WTC11 (cell line): ENCODE results near the gene DDX10. TPM values are rescaled to one million over a fixed set of nuclear protein-coding genes. Genes with fewer than 3 reads are reported as not detected.

Experiments
- ATAC-seq: fragments of 200-7000 bp; cut with Tn5 transposase; 2 replicates; pipeline ENCODE4 v1.10.0; 2021; ENCODE audit warnings: mild to moderate bottlenecking, moderate library complexity
- CTCF ChIA-PET: fragments of 300-600 bp; sonication (Branson Sonifier 250); formaldehyde crosslinking; loops from one replicate; lab custom pipeline; 2021; ENCODE audit warnings: antibody characterized with exemption; lab: Charles Lee
- POLR2A ChIA-PET: fragments of 350-600 bp; sonication (Branson Sonifier 250); formaldehyde crosslinking; loops from one replicate; lab custom pipeline; 2021; ENCODE audit warnings: antibody characterized with exemption; lab: Charles Lee
- DNase-seq: peaks from one replicate; pipeline ENCODE4 v3.0.0; 2021; ENCODE audit warnings: low spot score
- H3K27ac Mint-ChIP-seq: 2 replicates; pipeline ENCODE4 v1.8.0; 2021; ENCODE audit warnings: mixed read lengths
- H3K27me3 Mint-ChIP-seq: 2 replicates; pipeline ENCODE4 v1.8.0; 2021; ENCODE audit warnings: low read depth, mild to moderate bottlenecking, moderate library complexity, mixed read lengths
- H3K36me3 Mint-ChIP-seq: 2 replicates; pipeline ENCODE4 v1.8.0; 2021; ENCODE audit warnings: mixed read lengths
- H3K4me1 Mint-ChIP-seq: 2 replicates; pipeline ENCODE4 v1.8.0; 2022; ENCODE audit warnings: mixed read lengths
- H3K4me3 Mint-ChIP-seq: 2 replicates; pipeline ENCODE4 v1.8.0; 2021; ENCODE audit warnings: mild to moderate bottlenecking, moderate library complexity, mixed read lengths
- H3K9me3 Mint-ChIP-seq: 2 replicates; pipeline ENCODE4 v1.8.0; 2021; ENCODE audit warnings: mixed read lengths
- ATF1 ChIP-seq: sonication (generic); formaldehyde crosslinking; IDR thresholded peaks from 2 replicates; pipeline ENCODE4 v1.8.1; 2023; ENCODE audit warnings: mild to moderate bottlenecking, moderate library complexity, missing genetic modification reagents
- CREB1 ChIP-seq: sonication (generic); formaldehyde crosslinking; IDR thresholded peaks from 2 replicates; pipeline ENCODE4 v1.8.0; 2023; ENCODE audit warnings: mild to moderate bottlenecking, missing genetic modification reagents
- E2F5 ChIP-seq: sonication (generic); formaldehyde crosslinking; IDR thresholded peaks from 2 replicates; pipeline ENCODE4 v1.8.1; 2022; ENCODE audit warnings: mild to moderate bottlenecking, moderate library complexity, missing genetic modification reagents
- ESRRA ChIP-seq: sonication (generic); formaldehyde crosslinking; IDR thresholded peaks from 2 replicates; pipeline ENCODE4 v1.8.1; 2022; ENCODE audit warnings: mild to moderate bottlenecking, missing genetic modification reagents, borderline replicate concordance
- ETV6 ChIP-seq: sonication (generic); formaldehyde crosslinking; IDR thresholded peaks from 2 replicates; pipeline ENCODE4 v1.8.1; 2022; ENCODE audit warnings: mild to moderate bottlenecking, missing genetic modification reagents
- FOXK1 ChIP-seq: sonication (generic); formaldehyde crosslinking; IDR thresholded peaks from 2 replicates; pipeline ENCODE4 v1.8.0; 2022; ENCODE audit warnings: mild to moderate bottlenecking, moderate library complexity, missing genetic modification reagents
- JUN ChIP-seq: sonication (generic); formaldehyde crosslinking; IDR thresholded peaks from 2 replicates; pipeline ENCODE4 v1.8.0; 2023; ENCODE audit warnings: mild to moderate bottlenecking, missing genetic modification reagents
- NR2C2 ChIP-seq: sonication (generic); formaldehyde crosslinking; IDR thresholded peaks from 2 replicates; pipeline ENCODE4 v1.8.0; 2022; ENCODE audit warnings: mild to moderate bottlenecking, missing genetic modification reagents
- RELA ChIP-seq: sonication (generic); formaldehyde crosslinking; IDR thresholded peaks from 2 replicates; pipeline ENCODE4 v1.8.1; 2022; ENCODE audit warnings: missing genetic modification reagents, mild to moderate bottlenecking, borderline replicate concordance
- TEAD4 ChIP-seq: sonication (generic); formaldehyde crosslinking; IDR thresholded peaks from 2 replicates; pipeline ENCODE4 v1.8.0; 2022; ENCODE audit warnings: mild to moderate bottlenecking, missing genetic modification reagents
- ZNF138 ChIP-seq: sonication (generic); formaldehyde crosslinking; conservative IDR thresholded peaks from 2 replicates; pipeline ENCODE4 v1.8.1; 2022; ENCODE audit warnings: mild to moderate bottlenecking, moderate library complexity, missing genetic modification reagents
- ZNF232 ChIP-seq: sonication (generic); formaldehyde crosslinking; IDR thresholded peaks from 2 replicates; pipeline ENCODE4 v1.8.0; 2022; ENCODE audit warnings: mild to moderate bottlenecking, missing genetic modification reagents
- ZNF263 ChIP-seq: sonication (generic); formaldehyde crosslinking; IDR thresholded peaks from 2 replicates; pipeline ENCODE4 v1.8.1; 2022; ENCODE audit warnings: low read depth, mild to moderate bottlenecking, moderate library complexity, missing genetic modification reagents
- ZNF317 ChIP-seq: sonication (generic); formaldehyde crosslinking; IDR thresholded peaks from 2 replicates; pipeline ENCODE4 v1.8.1; 2023; ENCODE audit warnings: low read depth, mild to moderate bottlenecking, moderate library complexity, missing genetic modification reagents, borderline replicate concordance
- ZNF671 ChIP-seq: fragments of 250-450 bp; sonication (Bioruptor Pico); IDR thresholded peaks from 2 replicates; pipeline ENCODE4 v1.8.0; 2021; ENCODE audit warnings: mild to moderate bottlenecking
- total RNA-seq: library from RNA; stranded (reverse); gene quantifications from 3 replicates; pipeline ENCODE4 v1.2.3, GENCODE V29; 2021
- TF ChIP-seq, protein P1 (sequence below): sonication (generic); formaldehyde crosslinking; IDR thresholded peaks from 2 replicates; pipeline ENCODE4 v1.8.0; 2022; ENCODE audit warnings: mild to moderate bottlenecking, missing genetic modification reagents
- TF ChIP-seq, protein P2 (sequence below): sonication (generic); formaldehyde crosslinking; IDR thresholded peaks from 2 replicates; pipeline ENCODE4 v1.8.1; 2022; ENCODE audit warnings: low read depth, missing genetic modification reagents, borderline replicate concordance
- TF ChIP-seq, protein P3 (sequence below): sonication (generic); formaldehyde crosslinking; IDR thresholded peaks from 2 replicates; pipeline ENCODE4 v1.8.1; 2023; ENCODE audit warnings: mild to moderate bottlenecking, missing genetic modification reagents, moderate library complexity
- TF ChIP-seq, protein P4 (sequence below): sonication (generic); formaldehyde crosslinking; IDR thresholded peaks from 2 replicates; pipeline ENCODE4 v1.8.1; 2023; ENCODE audit warnings: mild to moderate bottlenecking, missing genetic modification reagents, borderline replicate concordance
- TF ChIP-seq, protein P5 (sequence below): fragments of 250-450 bp; sonication (Bioruptor Pico); IDR thresholded peaks from 2 replicates; pipeline ENCODE4 v1.8.0; 2021; ENCODE audit warnings: mild to moderate bottlenecking
- TF ChIP-seq, protein P6 (sequence below): sonication (generic); formaldehyde crosslinking; IDR thresholded peaks from 2 replicates; pipeline ENCODE4 v1.8.1; 2022; ENCODE audit warnings: mild to moderate bottlenecking, missing genetic modification reagents, moderate library complexity, borderline replicate concordance
- TF ChIP-seq, protein P7 (sequence below): sonication (generic); formaldehyde crosslinking; IDR thresholded peaks from 2 replicates; pipeline ENCODE4 v1.8.1; 2022; ENCODE audit warnings: missing genetic modification reagents, borderline replicate concordance
- TF ChIP-seq, protein P8 (sequence below): sonication (generic); formaldehyde crosslinking; IDR thresholded peaks from 2 replicates; pipeline ENCODE4 v1.8.1; 2023; ENCODE audit warnings: mild to moderate bottlenecking, missing genetic modification reagents, moderate library complexity

The DDX10 gene
- total RNA-seq, 1 experiment from 2014 or later = 56.8 TPM

DNA sequence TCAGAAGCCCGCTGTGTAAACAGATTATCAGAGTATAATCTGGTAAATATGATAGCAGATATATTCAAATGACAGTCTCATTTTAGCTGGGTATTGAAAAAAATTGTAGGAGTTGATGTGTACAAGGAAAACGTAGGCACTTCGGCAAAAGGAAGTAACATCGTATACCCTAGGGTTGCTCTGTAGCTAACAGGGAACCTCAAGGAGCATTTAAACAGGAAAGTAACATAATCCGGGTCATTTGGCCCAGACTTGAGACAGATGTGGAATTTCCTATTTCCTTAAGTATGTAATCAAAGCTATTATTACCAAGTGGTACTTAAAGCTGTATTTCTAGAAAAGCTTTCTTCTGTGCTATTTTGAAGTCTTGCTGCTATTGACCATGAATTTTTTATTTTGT is 215.6 kb downstream of the DDX10 start:
- ChIA-PET CTCF (interaction anchor here (0.7 kb wide), 1 partner anchor 9 kb away, joined by 3 read pairs; no protein-coding TSS in a partner anchor), POLR2A (no interaction called here)
- Mint-ChIP-seq H3K9me3 (no peaks in the 10 kb centered on the region), H3K4me3 (no peak overlapping the region), H3K4me1 (0 out of 2 replicates have a peak, but pooled peaks cover 4% of the 10 kb centered on the region), H3K27me3 (no peaks in the 10 kb centered on the region)
- no peak for ATAC-seq
- DNase-seq = no peak
- TF ChIP-seq CREB1 (CRISPR knock-in tag) (no peak), ATF1 (CRISPR knock-in tag) (no peak), ZNF317 (CRISPR knock-in tag) (no peak), ETV6 (CRISPR knock-in tag) (no peak), ZNF232 (no peak), JUN (CRISPR knock-in tag) (no peak), FOXK1 (CRISPR knock-in tag) (no peak), TEAD4 (no peak), ESRRA (CRISPR knock-in tag) (no peak), RELA (no peak)
- TF ChIP-seq, protein P1, sequence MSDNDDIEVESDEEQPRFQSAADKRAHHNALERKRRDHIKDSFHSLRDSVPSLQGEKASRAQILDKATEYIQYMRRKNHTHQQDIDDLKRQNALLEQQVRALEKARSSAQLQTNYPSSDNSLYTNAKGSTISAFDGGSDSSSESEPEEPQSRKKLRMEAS (CRISPR knock-in tag) = no peak
- TF ChIP-seq, protein P2, sequence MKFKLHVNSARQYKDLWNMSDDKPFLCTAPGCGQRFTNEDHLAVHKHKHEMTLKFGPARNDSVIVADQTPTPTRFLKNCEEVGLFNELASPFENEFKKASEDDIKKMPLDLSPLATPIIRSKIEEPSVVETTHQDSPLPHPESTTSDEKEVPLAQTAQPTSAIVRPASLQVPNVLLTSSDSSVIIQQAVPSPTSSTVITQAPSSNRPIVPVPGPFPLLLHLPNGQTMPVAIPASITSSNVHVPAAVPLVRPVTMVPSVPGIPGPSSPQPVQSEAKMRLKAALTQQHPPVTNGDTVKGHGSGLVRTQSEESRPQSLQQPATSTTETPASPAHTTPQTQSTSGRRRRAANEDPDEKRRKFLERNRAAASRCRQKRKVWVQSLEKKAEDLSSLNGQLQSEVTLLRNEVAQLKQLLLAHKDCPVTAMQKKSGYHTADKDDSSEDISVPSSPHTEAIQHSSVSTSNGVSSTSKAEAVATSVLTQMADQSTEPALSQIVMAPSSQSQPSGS (CRISPR knock-in tag) = no peak
- TF ChIP-seq, protein P3, sequence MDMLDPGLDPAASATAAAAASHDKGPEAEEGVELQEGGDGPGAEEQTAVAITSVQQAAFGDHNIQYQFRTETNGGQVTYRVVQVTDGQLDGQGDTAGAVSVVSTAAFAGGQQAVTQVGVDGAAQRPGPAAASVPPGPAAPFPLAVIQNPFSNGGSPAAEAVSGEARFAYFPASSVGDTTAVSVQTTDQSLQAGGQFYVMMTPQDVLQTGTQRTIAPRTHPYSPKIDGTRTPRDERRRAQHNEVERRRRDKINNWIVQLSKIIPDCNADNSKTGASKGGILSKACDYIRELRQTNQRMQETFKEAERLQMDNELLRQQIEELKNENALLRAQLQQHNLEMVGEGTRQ = no peak
- TF ChIP-seq, protein P4, sequence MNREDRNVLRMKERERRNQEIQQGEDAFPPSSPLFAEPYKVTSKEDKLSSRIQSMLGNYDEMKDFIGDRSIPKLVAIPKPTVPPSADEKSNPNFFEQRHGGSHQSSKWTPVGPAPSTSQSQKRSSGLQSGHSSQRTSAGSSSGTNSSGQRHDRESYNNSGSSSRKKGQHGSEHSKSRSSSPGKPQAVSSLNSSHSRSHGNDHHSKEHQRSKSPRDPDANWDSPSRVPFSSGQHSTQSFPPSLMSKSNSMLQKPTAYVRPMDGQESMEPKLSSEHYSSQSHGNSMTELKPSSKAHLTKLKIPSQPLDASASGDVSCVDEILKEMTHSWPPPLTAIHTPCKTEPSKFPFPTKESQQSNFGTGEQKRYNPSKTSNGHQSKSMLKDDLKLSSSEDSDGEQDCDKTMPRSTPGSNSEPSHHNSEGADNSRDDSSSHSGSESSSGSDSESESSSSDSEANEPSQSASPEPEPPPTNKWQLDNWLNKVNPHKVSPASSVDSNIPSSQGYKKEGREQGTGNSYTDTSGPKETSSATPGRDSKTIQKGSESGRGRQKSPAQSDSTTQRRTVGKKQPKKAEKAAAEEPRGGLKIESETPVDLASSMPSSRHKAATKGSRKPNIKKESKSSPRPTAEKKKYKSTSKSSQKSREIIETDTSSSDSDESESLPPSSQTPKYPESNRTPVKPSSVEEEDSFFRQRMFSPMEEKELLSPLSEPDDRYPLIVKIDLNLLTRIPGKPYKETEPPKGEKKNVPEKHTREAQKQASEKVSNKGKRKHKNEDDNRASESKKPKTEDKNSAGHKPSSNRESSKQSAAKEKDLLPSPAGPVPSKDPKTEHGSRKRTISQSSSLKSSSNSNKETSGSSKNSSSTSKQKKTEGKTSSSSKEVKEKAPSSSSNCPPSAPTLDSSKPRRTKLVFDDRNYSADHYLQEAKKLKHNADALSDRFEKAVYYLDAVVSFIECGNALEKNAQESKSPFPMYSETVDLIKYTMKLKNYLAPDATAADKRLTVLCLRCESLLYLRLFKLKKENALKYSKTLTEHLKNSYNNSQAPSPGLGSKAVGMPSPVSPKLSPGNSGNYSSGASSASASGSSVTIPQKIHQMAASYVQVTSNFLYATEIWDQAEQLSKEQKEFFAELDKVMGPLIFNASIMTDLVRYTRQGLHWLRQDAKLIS (CRISPR knock-in tag) = no peak
- TF ChIP-seq, protein P5, sequence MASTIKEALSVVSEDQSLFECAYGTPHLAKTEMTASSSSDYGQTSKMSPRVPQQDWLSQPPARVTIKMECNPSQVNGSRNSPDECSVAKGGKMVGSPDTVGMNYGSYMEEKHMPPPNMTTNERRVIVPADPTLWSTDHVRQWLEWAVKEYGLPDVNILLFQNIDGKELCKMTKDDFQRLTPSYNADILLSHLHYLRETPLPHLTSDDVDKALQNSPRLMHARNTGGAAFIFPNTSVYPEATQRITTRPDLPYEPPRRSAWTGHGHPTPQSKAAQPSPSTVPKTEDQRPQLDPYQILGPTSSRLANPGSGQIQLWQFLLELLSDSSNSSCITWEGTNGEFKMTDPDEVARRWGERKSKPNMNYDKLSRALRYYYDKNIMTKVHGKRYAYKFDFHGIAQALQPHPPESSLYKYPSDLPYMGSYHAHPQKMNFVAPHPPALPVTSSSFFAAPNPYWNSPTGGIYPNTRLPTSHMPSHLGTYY (CRISPR knock-in tag) = no peak
- TF ChIP-seq, all 79 proteins: peak for 0
- Mint-ChIP-seq H3K36me3 (no peaks in the 10 kb centered on the region), H3K27ac (no peak overlapping the region)

DNA sequence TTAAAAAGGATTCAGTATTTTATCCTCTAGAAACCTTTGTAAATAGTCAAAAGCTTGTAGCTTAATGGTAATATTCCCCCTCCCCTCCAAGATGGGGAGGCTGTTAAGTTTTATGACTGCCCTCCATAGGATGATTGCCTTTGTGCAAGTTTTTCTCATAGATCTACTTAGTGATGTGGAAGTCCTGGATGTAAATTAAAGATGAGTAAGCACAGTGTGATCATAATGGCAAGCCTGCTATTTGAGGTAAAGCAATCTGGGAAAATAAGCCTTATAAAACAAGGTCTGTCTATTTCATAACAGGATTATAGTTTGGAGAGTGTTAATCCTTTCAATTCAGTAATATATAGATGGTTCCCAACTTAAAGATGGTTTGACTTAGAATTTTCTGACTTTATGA is 216.3 kb downstream of the DDX10 start:
- no peak for DNase-seq
- H3K36me3 Mint-ChIP-seq = no peaks in the 10 kb centered on the region
- CTCF ChIA-PET = no interaction called here
- no peak overlapping the region for H3K27ac Mint-ChIP-seq
- H3K27me3 Mint-ChIP-seq = no peaks in the 10 kb centered on the region
- H3K9me3 Mint-ChIP-seq = no peaks in the 10 kb centered on the region
- POLR2A ChIA-PET = no interaction called here
- no peak overlapping the region for H3K4me3 Mint-ChIP-seq
- H3K4me1 Mint-ChIP-seq = 0 out of 2 replicates have a peak, but pooled peaks cover 4% of the 10 kb centered on the region
- no peak for ATAC-seq
- TF ChIP-seq ZNF263 (CRISPR knock-in tag) (no peak), CREB1 (CRISPR knock-in tag) (no peak), RELA (no peak), E2F5 (no peak), ZNF671 (CRISPR knock-in tag) (no peak), ESRRA (CRISPR knock-in tag) (no peak), ZNF138 (CRISPR knock-in tag) (no peak), NR2C2 (no peak)
- TF ChIP-seq, protein P6, sequence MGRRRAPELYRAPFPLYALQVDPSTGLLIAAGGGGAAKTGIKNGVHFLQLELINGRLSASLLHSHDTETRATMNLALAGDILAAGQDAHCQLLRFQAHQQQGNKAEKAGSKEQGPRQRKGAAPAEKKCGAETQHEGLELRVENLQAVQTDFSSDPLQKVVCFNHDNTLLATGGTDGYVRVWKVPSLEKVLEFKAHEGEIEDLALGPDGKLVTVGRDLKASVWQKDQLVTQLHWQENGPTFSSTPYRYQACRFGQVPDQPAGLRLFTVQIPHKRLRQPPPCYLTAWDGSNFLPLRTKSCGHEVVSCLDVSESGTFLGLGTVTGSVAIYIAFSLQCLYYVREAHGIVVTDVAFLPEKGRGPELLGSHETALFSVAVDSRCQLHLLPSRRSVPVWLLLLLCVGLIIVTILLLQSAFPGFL (CRISPR knock-in tag) = no peak
- TF ChIP-seq, protein P7, sequence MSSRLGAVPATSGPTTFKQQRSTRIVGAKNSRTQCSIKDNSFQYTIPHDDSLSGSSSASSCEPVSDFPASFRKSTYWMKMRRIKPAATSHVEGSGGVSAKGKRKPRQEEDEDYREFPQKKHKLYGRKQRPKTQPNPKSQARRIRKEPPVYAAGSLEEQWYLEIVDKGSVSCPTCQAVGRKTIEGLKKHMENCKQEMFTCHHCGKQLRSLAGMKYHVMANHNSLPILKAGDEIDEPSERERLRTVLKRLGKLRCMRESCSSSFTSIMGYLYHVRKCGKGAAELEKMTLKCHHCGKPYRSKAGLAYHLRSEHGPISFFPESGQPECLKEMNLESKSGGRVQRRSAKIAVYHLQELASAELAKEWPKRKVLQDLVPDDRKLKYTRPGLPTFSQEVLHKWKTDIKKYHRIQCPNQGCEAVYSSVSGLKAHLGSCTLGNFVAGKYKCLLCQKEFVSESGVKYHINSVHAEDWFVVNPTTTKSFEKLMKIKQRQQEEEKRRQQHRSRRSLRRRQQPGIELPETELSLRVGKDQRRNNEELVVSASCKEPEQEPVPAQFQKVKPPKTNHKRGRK = no peak
- TF ChIP-seq, protein P8, sequence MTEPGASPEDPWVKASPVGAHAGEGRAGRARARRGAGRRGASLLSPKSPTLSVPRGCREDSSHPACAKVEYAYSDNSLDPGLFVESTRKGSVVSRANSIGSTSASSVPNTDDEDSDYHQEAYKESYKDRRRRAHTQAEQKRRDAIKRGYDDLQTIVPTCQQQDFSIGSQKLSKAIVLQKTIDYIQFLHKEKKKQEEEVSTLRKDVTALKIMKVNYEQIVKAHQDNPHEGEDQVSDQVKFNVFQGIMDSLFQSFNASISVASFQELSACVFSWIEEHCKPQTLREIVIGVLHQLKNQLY (CRISPR knock-in tag) = no peak
